SK-N-SH treated with all-trans-retinoic acid at 6 μM for 48 hours (cell line): ENCODE data around the gene TAS2R50.

Experiments used
- ESRRG ChIP-seq: fragments of 250-450 bp; sonication (Bioruptor Pico); IDR thresholded peaks from 2 replicates; pipeline ENCODE4 v1.6.1; 2021; ENCODE audit warnings: mild to moderate bottlenecking
- GLIS3 ChIP-seq: fragments of 250-450 bp; sonication (Bioruptor Pico); IDR thresholded peaks from 2 replicates; pipeline ENCODE4 v1.5.0; 2020; ENCODE audit warnings: mild to moderate bottlenecking, moderate library complexity
- TCF4 ChIP-seq: fragments of 250-450 bp; sonication (Bioruptor Pico); IDR thresholded peaks from 2 replicates; pipeline ENCODE4 v1.8.0; 2021; ENCODE audit warnings: mild to moderate bottlenecking, moderate library complexity, borderline replicate concordance
- TOX ChIP-seq: fragments of 250-450 bp; sonication (Bioruptor Pico); IDR thresholded peaks from 2 replicates; pipeline ENCODE4 v1.8.0; 2021; ENCODE audit warnings: mild to moderate bottlenecking, moderate library complexity, borderline replicate concordance
- ZFP3 ChIP-seq: fragments of 250-450 bp; sonication (Bioruptor Pico); IDR thresholded peaks from 2 replicates; pipeline ENCODE4 v1.5.0; 2020; ENCODE audit warnings: mild to moderate bottlenecking, moderate library complexity
- ZFP30 ChIP-seq: fragments of 450-650 bp; formaldehyde crosslinking; IDR thresholded peaks from 2 replicates; pipeline ENCODE4 v1.5.0; 2022; ENCODE audit warnings: mild to moderate bottlenecking, moderate library complexity
- TF ChIP-seq, protein P1 (sequence below): fragments of 250-450 bp; sonication (Bioruptor Pico); IDR thresholded peaks from 2 replicates; pipeline ENCODE4 v1.5.1; 2020; ENCODE audit warnings: low read depth, mild to moderate bottlenecking, moderate library complexity
- TF ChIP-seq, protein P2 (sequence below): fragments of 250-450 bp; sonication (Bioruptor Pico); IDR thresholded peaks from 2 replicates; pipeline ENCODE4 v1.8.0; 2020; ENCODE audit warnings: mild to moderate bottlenecking, moderate library complexity, borderline replicate concordance

- TF ChIP-seq TCF4 (CRISPR knock-in tag): no peak
- no peak for TF ChIP-seq ZFP3 (CRISPR knock-in tag)
- TF ChIP-seq, protein P1, sequence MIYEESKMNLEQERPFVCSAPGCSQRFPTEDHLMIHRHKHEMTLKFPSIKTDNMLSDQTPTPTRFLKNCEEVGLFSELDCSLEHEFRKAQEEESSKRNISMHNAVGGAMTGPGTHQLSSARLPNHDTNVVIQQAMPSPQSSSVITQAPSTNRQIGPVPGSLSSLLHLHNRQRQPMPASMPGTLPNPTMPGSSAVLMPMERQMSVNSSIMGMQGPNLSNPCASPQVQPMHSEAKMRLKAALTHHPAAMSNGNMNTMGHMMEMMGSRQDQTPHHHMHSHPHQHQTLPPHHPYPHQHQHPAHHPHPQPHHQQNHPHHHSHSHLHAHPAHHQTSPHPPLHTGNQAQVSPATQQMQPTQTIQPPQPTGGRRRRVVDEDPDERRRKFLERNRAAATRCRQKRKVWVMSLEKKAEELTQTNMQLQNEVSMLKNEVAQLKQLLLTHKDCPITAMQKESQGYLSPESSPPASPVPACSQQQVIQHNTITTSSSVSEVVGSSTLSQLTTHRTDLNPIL: no peak
- TF ChIP-seq, protein P2, sequence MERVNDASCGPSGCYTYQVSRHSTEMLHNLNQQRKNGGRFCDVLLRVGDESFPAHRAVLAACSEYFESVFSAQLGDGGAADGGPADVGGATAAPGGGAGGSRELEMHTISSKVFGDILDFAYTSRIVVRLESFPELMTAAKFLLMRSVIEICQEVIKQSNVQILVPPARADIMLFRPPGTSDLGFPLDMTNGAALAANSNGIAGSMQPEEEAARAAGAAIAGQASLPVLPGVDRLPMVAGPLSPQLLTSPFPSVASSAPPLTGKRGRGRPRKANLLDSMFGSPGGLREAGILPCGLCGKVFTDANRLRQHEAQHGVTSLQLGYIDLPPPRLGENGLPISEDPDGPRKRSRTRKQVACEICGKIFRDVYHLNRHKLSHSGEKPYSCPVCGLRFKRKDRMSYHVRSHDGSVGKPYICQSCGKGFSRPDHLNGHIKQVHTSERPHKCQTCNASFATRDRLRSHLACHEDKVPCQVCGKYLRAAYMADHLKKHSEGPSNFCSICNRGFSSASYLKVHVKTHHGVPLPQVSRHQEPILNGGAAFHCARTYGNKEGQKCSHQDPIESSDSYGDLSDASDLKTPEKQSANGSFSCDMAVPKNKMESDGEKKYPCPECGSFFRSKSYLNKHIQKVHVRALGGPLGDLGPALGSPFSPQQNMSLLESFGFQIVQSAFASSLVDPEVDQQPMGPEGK (CRISPR knock-in tag): no peak
- TF ChIP-seq TOX (CRISPR knock-in tag): no peak
- TF ChIP-seq GLIS3 (CRISPR knock-in tag): no peak
- TF ChIP-seq ESRRG (CRISPR knock-in tag): no peak
- no peak for TF ChIP-seq ZFP30
Observed at GRCh38 chr12:10989107-10989506, 2.4 kb upstream of the TAS2R50 start.
